ENCODE data around the gene USP3. TPM values are rescaled to one million over a fixed set of nuclear protein-coding genes. Genes with fewer than 3 reads are reported as not detected.

The USP3 gene
- total and polyA plus RNA-seq, 2 of the 13 experiments (the other 11 are each of a cell fraction or from before 2014, with no cell fraction given) = 14.3 to 61.2 TPM

- TF ChIP-seq HMGXB4 (CRISPR knock-in tag; IDR thresholded peaks at IDR 0.05; ENCODE audit: borderline replicate concordance in 1 of 2, low read depth in 1 of 2) (peak in 1 of 2 experiments; percentile 59; a peak in 2 of 4 replicates), ZNF749 (CRISPR knock-in tag; IDR thresholded peaks at IDR 0.05; ENCODE audit: borderline replicate concordance) (no peak), ZNF704 (CRISPR knock-in tag; IDR thresholded peaks at IDR 0.05; ENCODE audit: borderline replicate concordance) (no peak), BCL6 (CRISPR knock-in tag; IDR thresholded peaks at IDR 0.05) (peak; percentile 58), TBX2 (CRISPR knock-in tag; IDR thresholded peaks at IDR 0.05; ENCODE audit: borderline replicate concordance) (no peak), HHEX (CRISPR knock-in tag; IDR thresholded peaks at IDR 0.05) (no peak), HOXA5 (CRISPR knock-in tag; IDR thresholded peaks at IDR 0.05) (no peak), RFXANK (CRISPR knock-in tag; IDR thresholded peaks at IDR 0.05) (no peak), HBP1 (CRISPR knock-in tag; IDR thresholded peaks at IDR 0.05; ENCODE audit: low read depth) (no peak), PRMT3 (CRISPR knock-in tag; IDR thresholded peaks at IDR 0.05; ENCODE audit: borderline replicate concordance, low read depth) (no peak), TCF12 (IDR thresholded peaks at IDR 0.05) (no peak), TCF12 (CRISPR knock-in tag; IDR thresholded peaks at IDR 0.05) (no peak), KMT2B (CRISPR knock-in tag; IDR thresholded peaks at IDR 0.05) (no peak), ZNF850 (CRISPR knock-in tag; conservative IDR thresholded peaks at IDR 0.05) (0 out of 2 replicates have a peak, but pooled peaks have one; percentile 48), ZNF431 (CRISPR knock-in tag; IDR thresholded peaks at IDR 0.05; ENCODE audit: borderline replicate concordance, low read depth) (no peak), ZGPAT (CRISPR knock-in tag; IDR thresholded peaks at IDR 0.05) (no peak; the same call in none of the 2 replicates), NCOR1 (IDR thresholded peaks at IDR 0.05; ENCODE audit: borderline replicate concordance, low read length) (no peak), HMGXB3 (CRISPR knock-in tag; IDR thresholded peaks at IDR 0.05; ENCODE audit: borderline replicate concordance) (no peak), ZNF317 (CRISPR knock-in tag; IDR thresholded peaks at IDR 0.05) (peak; percentile 75; the same call in 1 of the 2 replicates), ZNF207 (IDR thresholded peaks at IDR 0.05; ENCODE audit: borderline replicate concordance) (no peak), ZNF264 (CRISPR knock-in tag; IDR thresholded peaks at IDR 0.05) (no peak)
Measured at GRCh38 chr15:63503739-63504246, 600 bp upstream of the USP3 start (continued).

All from HepG2 (cell line).